ENCODE data around the gene PIGS.
"Not testable (repeated sequence)": the region's sequence is repeated elsewhere in the genome, so short reads cannot be mapped to it uniquely, and the experiment has no call there.

PIGS gene

GRCh38 chr17:28528327-28529012 lies 42.9 kb downstream of the PIGS start:
- no peak for DNase-seq

DNA sequence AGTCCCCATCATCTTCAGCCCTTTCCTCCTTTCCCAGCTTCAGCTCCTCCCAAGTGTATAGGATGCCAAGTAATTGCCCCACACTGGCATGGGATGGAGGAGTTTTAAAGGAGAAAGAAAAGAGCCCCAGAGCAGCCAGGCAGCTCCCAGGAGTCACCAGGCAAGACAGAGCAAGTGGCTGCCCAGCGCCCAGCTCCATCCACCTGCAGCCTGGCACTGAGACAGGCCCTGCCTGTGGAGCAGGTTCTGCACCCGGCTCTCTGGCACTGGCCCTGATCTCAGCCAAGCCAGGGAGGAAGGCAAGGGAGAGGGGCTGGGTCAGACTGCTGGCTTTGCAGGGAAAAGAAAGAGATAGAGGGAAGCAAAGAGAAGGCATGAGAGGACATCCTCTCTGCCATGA lies 43.5 kb downstream of the PIGS start:
- no peak for DNase-seq

DNA sequence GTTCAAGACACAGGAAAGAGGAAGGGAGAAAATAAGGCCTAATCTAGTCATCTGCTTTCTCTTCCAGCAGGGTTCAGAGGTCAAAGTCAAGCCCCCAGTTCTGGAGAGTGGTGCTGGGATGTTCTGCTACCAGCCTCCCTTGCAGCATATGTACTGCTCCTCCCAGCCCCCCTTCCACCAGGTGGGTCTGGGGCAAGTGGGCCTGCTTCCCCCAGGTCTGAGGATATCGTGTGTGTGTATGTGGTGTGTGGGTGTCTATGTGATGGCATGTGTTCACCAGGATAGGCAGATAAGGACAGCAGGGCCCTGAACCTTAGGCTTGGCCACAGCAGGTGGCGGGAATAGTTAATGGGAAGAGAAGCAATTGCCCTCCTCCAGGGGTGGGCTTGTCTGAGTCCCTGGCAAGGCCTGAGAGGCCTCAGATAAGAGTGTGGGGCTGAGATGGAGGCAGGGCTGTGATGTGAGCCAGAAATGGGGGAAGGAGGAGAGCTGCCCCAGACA lies 44.1 kb downstream of the PIGS start:
- DNase-seq, result no peak

DNA sequence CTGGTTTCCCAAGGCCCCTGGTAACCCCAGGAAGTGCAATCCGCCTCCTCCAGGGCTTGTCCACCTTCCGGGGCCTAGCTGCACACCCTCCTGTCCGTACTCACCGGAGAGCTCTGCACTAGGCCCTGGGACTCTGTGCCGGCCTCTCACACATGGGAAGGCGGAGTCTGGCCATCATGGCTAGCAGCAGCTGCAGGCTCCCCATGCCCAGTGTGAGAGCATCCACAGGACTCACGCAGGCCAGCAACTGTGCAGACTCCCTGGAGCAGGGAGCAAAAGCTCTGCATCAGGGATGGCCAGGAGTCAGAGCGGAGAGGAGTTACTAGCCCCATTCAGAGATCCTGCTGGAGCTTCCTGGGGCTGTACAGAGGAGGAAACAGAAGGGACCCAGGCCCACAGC lies 44.9 kb downstream of the PIGS start:
- DNase-seq, result no peak

GRCh38 chr17:28524476-28525424 lies 46.6 kb downstream of the PIGS start:
- DNase-seq, result no peak

- no peak for DNase-seq
Observed at GRCh38 chr17:28523876-28524275, 47.4 kb downstream of the PIGS start.

DNA sequence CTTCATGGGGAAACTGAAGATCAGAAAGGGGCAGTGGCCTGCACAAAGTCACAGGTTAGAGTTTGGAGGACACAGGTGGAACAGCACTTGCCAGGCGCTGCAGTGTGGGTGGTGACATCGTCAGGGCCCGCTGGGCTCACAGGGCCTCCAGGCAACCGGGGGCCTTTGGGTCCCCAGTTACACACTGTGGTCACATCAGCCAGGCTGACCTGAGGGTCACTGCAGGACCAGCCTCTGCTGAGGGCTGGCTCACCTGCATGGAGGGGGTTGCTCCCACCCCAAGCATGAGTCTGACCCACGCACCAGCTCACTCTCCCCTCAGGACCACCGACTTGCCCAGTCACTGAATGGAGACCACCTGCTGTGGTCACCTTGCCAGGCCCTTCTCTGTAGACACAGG lies 48.1 kb downstream of the PIGS start:
- no peak for DNase-seq

- DNase-seq, result not testable (repeated sequence)
Observed at GRCh38 chr17:28522281-28522680, 49.0 kb downstream of the PIGS start.

DNA sequence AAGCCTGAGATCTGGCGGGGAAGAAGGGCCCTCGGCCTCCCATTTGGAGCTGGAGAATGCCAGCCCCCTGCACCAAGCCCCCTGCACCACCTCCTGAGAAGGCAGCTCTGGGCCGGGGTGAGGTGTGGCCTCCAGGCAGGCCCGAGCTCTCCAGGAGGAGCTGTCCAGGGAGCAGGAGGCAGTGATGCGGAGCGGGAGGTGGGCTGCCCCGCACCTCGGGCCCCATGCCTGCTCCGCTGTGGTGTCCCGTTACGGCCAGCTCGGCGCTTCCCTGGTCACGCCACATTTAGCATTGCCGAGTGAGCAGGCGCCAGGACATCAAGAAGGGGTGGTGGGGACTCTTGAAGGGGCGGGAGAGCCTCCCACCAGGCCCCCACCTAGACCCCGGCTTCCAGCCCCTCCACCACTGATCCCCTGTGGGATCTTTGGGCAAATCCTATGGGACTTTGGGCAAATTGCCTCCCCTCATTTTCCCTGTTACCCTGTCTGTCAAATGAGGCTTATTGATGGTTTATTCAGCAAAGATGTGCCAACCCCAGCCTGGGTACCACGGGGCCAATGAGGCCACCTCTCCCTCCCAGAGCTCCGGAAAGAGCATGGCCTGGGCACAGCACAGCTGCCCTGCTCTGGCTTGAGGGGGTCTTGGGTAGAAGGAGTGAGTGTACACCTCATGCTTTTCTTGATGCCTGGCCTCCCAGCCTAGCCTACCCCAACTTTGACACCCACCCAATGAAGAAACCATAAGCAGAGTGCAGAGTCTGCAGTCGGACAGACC lies 49.8 kb downstream of the PIGS start:
- no peak for DNase-seq

DNA sequence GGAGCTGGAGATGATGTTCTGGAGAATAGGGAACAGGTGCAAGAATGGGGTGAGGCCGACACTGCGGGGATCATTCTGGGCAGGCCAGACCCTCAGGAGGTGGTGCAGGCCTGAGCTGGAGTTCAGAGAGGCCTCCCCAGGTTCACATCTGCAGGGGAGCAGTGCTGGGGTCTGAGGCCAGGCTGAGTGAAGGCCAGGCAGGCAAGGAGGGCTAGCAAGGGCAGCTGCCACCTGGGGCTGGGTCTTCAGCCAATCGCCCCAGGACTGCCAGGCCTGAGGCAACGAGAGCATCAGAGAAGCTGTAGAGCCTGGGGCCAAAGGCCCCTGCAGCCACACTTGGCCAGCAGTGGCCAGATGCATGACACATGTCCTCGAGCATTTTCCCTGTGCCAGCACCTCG lies 50.6 kb downstream of the PIGS start:
- no peak for DNase-seq

GRCh38 chr17:28519236-28519635 lies 52.1 kb downstream of the PIGS start:
- no peak for DNase-seq

- DNase-seq, result no peak
Observed at GRCh38 chr17:28518578-28518977, 52.7 kb downstream of the PIGS start.

- no peak for DNase-seq
Observed at GRCh38 chr17:28518132-28518531, 53.2 kb downstream of the PIGS start.

DNA sequence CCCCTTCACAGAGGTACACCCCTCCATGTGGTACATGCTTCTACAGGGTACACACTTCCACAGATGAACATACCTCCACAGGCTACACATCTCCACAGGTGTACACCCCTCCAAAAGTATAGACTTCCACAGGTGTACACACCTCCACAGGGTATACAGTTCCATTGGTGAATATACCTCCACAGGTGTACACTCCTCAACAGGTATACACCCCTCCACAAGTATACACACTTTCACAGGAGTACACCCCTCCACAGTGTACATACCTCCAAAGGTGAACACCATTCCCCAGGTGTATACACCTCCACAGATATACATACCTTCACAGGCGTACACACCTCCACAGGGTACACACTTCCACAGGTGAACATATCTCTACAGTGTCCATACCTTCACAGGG lies 55.8 kb downstream of the PIGS start:
- no peak for DNase-seq

DNA sequence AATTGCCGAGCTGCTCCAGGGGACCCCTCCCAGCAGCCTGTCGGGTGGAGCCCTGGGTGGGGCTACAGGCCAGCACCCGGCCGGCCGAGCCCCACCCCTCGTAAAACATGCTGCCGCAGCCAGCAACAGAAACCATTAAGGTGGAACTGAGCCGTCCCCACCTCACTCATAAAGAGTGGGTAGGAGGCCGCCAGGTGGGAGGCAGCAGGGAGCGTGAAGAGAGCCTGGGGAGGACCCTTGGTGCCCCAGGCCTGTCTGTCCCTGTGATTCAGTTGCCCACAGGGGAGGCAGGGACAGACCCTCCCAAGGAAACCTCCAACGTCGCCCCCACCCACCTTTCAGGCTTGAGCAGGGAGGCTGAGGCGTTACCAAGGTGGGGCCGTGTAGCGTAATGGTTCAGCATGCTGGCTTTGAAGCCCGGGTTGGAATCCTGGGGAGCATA lies 56.7 kb downstream of the PIGS start:
- DNase-seq, result no peak

DNA sequence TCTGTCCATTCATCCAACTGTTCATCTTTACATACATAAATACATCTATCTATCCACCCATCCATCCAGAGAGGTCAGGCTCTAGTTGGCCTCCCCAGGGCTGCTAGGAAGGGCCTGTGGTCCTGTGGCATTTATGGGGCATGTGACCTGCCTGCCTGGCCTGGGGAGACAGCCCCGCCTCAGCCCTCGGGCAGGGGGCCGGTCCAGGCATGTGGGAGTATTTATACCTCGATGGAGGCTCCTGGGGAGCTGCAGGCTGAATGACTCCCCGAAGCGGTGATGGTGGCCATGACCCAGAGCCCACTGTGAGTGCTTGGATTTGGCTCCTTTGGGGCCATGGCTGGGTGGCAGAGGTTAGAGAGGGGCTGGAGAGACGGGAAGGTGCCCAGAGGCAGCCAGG lies 57.8 kb downstream of the PIGS start:
- DNase-seq, result no peak

- DNase-seq, result no peak
Observed at GRCh38 chr17:28511858-28512461, 59.4 kb downstream of the PIGS start.

- DNase-seq, result no peak
Observed at GRCh38 chr17:28509789-28510188, 61.5 kb downstream of the PIGS start.

GRCh38 chr17:28508211-28508724 lies 63.1 kb downstream of the PIGS start:
- DNase-seq, result no peak

GRCh38 chr17:28507567-28508203 lies 63.6 kb downstream of the PIGS start:
- DNase-seq, result no peak

GRCh38 chr17:28506763-28507487 lies 64.4 kb downstream of the PIGS start:
- DNase-seq, result no peak
